ENCODE measurements around the gene FGF18.

FGF18 gene

DNA sequence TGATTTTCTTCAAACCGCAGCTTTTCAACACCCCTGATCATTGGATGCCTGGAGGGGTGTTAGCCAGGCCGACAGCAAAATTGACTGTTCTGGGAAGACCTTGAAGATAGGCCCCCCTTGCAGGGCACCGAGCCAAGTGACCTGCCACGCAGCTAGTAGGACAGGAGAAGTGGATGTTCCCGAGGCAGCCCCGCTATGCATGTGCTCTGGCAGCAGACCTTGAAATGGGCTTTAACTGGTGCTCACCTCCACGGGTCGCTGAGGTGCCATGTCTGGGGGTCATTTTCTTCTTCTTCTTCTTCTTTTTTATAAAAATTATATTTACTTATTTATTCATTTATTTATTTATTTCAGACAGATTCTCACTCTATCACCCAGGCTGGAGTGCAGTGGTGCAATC lies 12.6 kb downstream of the FGF18 start:
- no peak for DNase-seq (ENCODE audit: low read depth)
- H3K4me3 ChIP-seq (replicated peaks; ENCODE audit: low read depth, low read length) = no peak overlapping the region
- TF ChIP-seq, protein P1, sequence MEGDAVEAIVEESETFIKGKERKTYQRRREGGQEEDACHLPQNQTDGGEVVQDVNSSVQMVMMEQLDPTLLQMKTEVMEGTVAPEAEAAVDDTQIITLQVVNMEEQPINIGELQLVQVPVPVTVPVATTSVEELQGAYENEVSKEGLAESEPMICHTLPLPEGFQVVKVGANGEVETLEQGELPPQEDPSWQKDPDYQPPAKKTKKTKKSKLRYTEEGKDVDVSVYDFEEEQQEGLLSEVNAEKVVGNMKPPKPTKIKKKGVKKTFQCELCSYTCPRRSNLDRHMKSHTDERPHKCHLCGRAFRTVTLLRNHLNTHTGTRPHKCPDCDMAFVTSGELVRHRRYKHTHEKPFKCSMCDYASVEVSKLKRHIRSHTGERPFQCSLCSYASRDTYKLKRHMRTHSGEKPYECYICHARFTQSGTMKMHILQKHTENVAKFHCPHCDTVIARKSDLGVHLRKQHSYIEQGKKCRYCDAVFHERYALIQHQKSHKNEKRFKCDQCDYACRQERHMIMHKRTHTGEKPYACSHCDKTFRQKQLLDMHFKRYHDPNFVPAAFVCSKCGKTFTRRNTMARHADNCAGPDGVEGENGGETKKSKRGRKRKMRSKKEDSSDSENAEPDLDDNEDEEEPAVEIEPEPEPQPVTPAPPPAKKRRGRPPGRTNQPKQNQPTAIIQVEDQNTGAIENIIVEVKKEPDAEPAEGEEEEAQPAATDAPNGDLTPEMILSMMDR (IDR thresholded peaks at IDR 0.05; ENCODE audit: low read length, missing control alignments) = no peak

DNA sequence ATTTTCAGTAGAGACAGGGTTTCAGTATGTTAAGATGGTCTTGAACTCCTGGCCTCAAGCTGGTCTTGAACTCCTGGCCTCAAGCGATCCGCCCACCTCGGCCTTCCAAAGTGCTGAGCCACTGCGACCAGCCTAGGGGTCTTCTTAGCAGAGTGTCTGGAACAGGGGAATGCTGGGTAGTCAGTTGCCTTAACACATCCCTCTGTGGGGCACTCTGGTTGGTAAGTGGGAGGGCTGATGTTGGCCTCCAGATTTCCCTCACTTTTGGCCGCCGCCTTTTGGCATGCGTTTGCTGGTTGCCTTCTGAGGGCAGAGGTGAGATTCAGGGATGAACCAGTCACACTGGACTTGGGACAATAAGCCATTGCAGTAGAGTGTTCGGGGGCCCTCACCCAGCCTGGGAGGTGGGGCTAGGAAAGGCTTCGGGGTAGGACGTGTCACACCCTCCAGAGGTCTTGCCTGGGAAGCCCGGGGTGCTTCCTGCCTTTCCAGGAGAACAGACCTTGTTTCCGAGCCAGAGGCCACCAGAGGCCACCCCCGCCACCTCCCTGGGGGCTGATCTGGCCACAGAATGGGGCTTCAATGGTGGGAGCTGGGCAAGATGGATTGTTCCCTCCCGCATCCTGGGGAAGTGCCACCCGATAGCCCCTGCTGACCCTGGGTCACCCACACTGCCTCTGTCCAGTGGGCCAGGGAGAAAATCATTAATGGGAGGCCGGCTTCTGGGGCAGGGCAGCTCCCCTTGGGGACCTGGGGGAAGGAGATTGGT lies 13.3 kb downstream of the FGF18 start:
- TF ChIP-seq, protein P1 (IDR thresholded peaks at IDR 0.05; ENCODE audit: low read length, missing control alignments) = no peak
- no peak overlapping the region for H3K4me3 ChIP-seq (replicated peaks; ENCODE audit: low read depth, low read length)
- no peak for DNase-seq (ENCODE audit: low read depth)

GRCh38 chr5:171433352-171433698 lies 13.9 kb downstream of the FGF18 start:
- H3K4me3 ChIP-seq (replicated peaks; ENCODE audit: low read depth, low read length) = no peak overlapping the region
- no peak for DNase-seq (ENCODE audit: low read depth)
- TF ChIP-seq, protein P1 (IDR thresholded peaks at IDR 0.05; ENCODE audit: low read length, missing control alignments) = no peak

- TF ChIP-seq, protein P1 (IDR thresholded peaks at IDR 0.05; ENCODE audit: low read length, missing control alignments) = no peak
- no peak overlapping the region for H3K4me3 ChIP-seq (replicated peaks; ENCODE audit: low read depth, low read length)
- DNase-seq (ENCODE audit: low read depth) = no peak
Observed at GRCh38 chr5:171433982-171434676, 14.7 kb downstream of the FGF18 start.

DNA sequence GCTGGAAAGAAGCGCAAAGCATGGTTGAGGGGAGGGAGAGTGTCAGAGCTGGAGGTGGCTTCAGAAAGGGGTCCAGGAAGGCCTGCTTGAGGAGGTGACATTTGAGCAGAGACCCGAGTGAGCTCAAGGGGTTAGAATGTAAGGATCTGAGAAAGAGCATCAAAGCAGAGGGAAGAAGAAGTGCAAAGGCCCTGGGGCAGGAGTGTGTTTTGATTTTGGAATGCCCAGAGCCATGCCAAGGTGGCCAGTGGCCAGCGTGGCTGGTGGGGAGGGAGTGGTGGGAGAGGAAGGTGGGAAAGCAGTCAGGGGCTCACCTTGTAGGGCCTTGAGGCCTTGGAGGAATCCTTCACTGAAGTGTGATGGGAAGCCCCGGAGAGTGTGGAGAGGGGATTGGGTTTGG lies 15.4 kb downstream of the FGF18 start:
- no peak for DNase-seq (ENCODE audit: low read depth)
- TF ChIP-seq, protein P1 (IDR thresholded peaks at IDR 0.05; ENCODE audit: low read length, missing control alignments) = no peak
- H3K4me3 ChIP-seq (replicated peaks; ENCODE audit: low read depth, low read length) = no peak overlapping the region

DNA sequence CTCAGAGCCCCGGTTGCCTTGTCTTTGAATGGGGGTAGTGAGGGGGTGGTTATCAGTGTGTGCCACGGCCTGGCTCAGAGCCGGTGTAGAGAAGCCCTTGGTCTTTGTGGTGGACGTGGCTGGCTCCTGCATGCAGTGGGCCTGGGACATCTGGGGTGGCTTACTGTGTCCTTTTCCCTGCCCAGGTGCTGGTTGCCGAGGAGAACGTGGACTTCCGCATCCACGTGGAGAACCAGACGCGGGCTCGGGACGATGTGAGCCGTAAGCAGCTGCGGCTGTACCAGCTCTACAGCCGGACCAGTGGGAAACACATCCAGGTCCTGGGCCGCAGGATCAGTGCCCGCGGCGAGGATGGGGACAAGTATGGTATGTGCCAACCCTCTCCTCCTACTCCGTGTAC lies 16.5 kb downstream of the FGF18 start:
- DNase-seq (ENCODE audit: low read depth) = no peak
- no peak overlapping the region for H3K4me3 ChIP-seq (replicated peaks; ENCODE audit: low read depth, low read length)
- TF ChIP-seq, protein P1 (IDR thresholded peaks at IDR 0.05; ENCODE audit: low read length, missing control alignments) = no peak
